Naive thymus-derived CD8-positive, alpha-beta T cell (primary cell): Measurements from ENCODE around the gene ANKAR. TPM values are rescaled to one million over a fixed set of nuclear protein-coding genes. Genes with fewer than 3 reads are reported as not detected.

Experiments
- ATAC-seq, 2 donors: fragments of 150-1000 bp; cut with Tn5 transposase in 1 of 2; sonication (Bioruptor Pico), chemical (Tn5 transposase) in 1 of 2; 1 replicate in 1 of 2; 2 replicates in 1 of 2; pipeline ENCODE4 v1.10.0; 2021; ENCODE audit warnings: mild to moderate bottlenecking in 2 of 2, moderate library complexity in 2 of 2
- POLR2A ChIA-PET: fragments of 350-600 bp; sonication (Branson Sonifier 250); formaldehyde crosslinking; loops from one replicate; lab custom pipeline; 2021; ENCODE audit warnings: antibody characterized with exemption; lab: Charles Lee
- DNase-seq, 10 donors: peaks; one replicate each; pipeline versions ENCODE4 v3.0.0 to v3.0.0-alpha.2; 2020 to 2022
- H3K27ac Mint-ChIP-seq, 10 donors: one replicate each; pipeline ENCODE4 v1.8.0; 2020 to 2022; ENCODE audit warnings: mild to moderate bottlenecking in 10 of 10, mixed read lengths in 10 of 10, moderate library complexity in 4 of 10, inconsistent platforms in 1 of 10
- H3K27me3 Mint-ChIP-seq, 5 donors: one replicate each; pipeline ENCODE4 v1.8.0; 2021 to 2022; ENCODE audit warnings: mixed read lengths in 5 of 5
- H3K36me3 Mint-ChIP-seq, 3 donors: one replicate each; pipeline ENCODE4 v1.8.0; 2020 to 2022; ENCODE audit warnings: mixed read lengths in 3 of 3, mild to moderate bottlenecking in 2 of 3, inconsistent platforms in 1 of 3
- H3K4me1 Mint-ChIP-seq, 4 donors: one replicate each; pipeline ENCODE4 v1.8.0; 2021 to 2022; ENCODE audit warnings: mixed read lengths in 4 of 4
- H3K4me3 Mint-ChIP-seq, 10 donors: one replicate each; pipeline ENCODE4 v1.8.0; 2020 to 2022; ENCODE audit warnings: mild to moderate bottlenecking in 10 of 10, mixed read lengths in 10 of 10, moderate library complexity in 6 of 10, inconsistent platforms in 1 of 10
- H3K9me3 Mint-ChIP-seq, 9 donors: one replicate each; pipeline ENCODE4 v1.8.0; 2020 to 2022; ENCODE audit warnings: mixed read lengths in 9 of 9, mild to moderate bottlenecking in 3 of 9, inconsistent platforms in 1 of 9, moderate library complexity in 1 of 9
- polyA plus RNA-seq, 3 donors: library from polyadenylated mRNA; unstranded; fragments of 300-500 nt; fragmentation: Illumina TruSeq; gene quantifications; one replicate each; pipeline ENCODE4 v1.2.3, GENCODE V29; 2021
- total RNA-seq, 8 experiments: library from RNA in 2 of 8; stranded (reverse) in 2 of 8; gene quantifications; one replicate each; pipeline ENCODE4 v1.2.3 and lab custom pipeline; 2021 to 2026

ANKAR gene, protein sequence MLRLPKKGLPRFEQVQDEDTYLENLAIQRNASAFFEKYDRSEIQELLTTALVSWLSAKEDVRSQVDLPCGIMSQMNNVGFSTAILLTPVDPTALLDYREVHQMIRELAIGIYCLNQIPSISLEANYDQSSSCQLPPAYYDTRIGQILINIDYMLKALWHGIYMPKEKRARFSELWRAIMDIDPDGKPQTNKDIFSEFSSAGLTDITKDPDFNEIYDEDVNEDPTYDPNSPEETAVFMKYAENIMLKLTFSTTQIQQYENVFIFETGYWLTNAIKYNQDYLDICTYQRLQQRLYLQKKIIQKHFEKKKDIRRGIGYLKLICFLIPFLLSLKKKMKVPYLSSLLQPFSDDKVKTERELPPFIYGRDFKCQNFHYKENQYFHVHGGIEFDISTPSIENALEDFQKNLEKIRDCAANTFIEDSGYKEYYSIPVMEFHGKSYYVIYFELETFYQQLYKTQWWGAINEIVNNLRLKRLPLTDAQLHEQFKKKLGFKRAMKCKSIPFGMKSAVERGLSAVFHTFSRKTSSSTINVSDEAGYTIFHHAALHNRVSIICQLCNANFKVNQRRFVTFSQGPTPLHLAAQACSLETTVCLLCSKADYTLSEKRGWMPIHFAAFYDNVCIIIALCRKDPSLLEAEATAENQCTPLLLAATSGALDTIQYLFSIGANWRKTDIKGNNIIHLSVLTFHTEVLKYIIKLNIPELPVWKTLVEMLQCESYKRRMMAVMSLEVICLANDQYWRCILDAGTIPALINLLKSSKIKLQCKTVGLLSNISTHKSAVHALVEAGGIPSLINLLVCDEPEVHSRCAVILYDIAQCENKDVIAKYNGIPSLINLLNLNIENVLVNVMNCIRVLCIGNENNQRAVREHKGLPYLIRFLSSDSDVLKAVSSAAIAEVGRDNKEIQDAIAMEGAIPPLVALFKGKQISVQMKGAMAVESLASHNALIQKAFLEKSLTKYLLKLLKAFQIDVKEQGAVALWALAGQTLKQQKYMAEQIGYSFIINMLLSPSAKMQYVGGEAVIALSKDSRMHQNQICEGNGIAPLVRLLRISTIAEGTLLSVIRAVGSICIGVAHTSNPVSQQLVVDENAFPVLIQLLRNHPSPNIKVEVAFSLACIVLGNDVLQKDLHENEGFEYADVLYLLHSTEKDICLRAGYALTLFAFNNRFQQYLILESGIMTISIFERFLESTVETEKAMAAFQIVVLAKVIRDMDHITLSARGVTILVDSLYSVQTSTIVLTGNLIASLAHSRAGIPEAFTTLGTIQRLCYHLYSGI (N-terminal part only)
- 10 to 100 TPM; 13.0 to 17.4 TPM for total RNA-seq
- polyA plus RNA-seq: 1 to 10 TPM; 3.6 to 6.4 (median 5.0) TPM
- total RNA-seq (lab: John Stamatoyannopoulos, UW): 5.6 to 20.2 (median 11.6) reads per million in 6 experiments

- Mint-ChIP-seq H3K27me3 (no peaks in the 10 kb centered on the region), H3K4me1 (peaks cover 20 to 52% (median 35%) of the 10 kb centered on the region in 4 donors), H3K4me3 (peak within 1 kb of the TSS; percentile 87 to 97 (median 96)), H3K27ac (peak within 1 kb of the TSS; percentile 96 to 99 (median 98)), H3K9me3 (peaks cover 0 to 14% (median 8%) of the 10 kb centered on the region in 9 donors), H3K36me3 (peaks cover 16 to 35% (median 17%) of the 10 kb centered on the region in 3 donors)
- DNase-seq (peak; percentile 68 to 87 (median 82)), ATAC-seq (peak; percentile 93)
- POLR2A ChIA-PET: interaction anchor here (0.6 to 5.1 kb wide), 9 partner anchors 10 to 236 kb away, joined by 3 to 46 read pairs (median 6); partner anchors contain the start of genes ASNSD1, ORMDL1, OSGEPL1 and PMS1
These were observed at the start of gene ANKAR for GRCh38 chr2:189674374-189675112. Gene ANKAR, plus strand, starts transcription at chr2:189674670. Its CDS starts 1,821 bp downstream, at chr2:189676491.

- Mint-ChIP-seq H3K27ac (peak overlapping the region in 3 of 10 donors; percentile 42 to 74 (median 43)), H3K9me3 (no peaks in the 10 kb centered on the region), H3K4me1 (peaks cover 11 to 25% (median 15%) of the 10 kb centered on the region in 4 donors), H3K36me3 (no peaks in the 10 kb centered on the region), H3K4me3 (peak overlapping the region in 2 of 10 donors; percentile 10 to 24), H3K27me3 (no peaks in the 10 kb centered on the region)
- DNase-seq: no peak
- ATAC-seq: no peak
- POLR2A ChIA-PET: interaction anchor here (0.8 kb wide), 1 partner anchor 10 kb away, joined by 3 read pairs; no protein-coding TSS in a partner anchor
These were observed 48.8 kb upstream of the ANKAR start for GRCh38 chr2:189625636-189626035.

DNA sequence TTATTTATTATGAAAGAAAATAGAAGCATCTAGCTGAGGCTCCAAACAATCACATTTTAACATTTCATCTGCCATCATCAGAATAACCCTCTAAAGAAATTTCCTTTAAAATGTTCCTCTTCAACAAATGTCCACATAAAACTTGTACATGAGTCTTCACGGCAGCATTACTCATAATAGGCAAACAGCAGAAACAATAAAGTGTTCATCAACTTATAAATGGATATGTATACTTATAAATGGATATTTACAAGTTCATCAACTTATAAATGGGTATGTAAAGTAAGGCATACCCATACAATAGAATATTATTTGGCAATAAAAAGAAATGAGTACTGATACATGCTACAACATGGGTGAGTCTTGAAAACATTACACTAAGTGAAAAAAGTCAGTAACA lies 46.7 kb upstream of the ANKAR start:
- POLR2A ChIA-PET: no interaction called here
- DNase-seq: no peak
- no peak for ATAC-seq
- no peaks in the 10 kb centered on the region for H3K27me3 Mint-ChIP-seq
- no peak overlapping the region for H3K27ac Mint-ChIP-seq
- H3K4me1 Mint-ChIP-seq: peaks cover 11 to 25% (median 15%) of the 10 kb centered on the region in 4 donors
- no peaks in the 10 kb centered on the region for H3K36me3 Mint-ChIP-seq
- no peaks in the 10 kb centered on the region for H3K9me3 Mint-ChIP-seq
- H3K4me3 Mint-ChIP-seq: no peak overlapping the region

DNA sequence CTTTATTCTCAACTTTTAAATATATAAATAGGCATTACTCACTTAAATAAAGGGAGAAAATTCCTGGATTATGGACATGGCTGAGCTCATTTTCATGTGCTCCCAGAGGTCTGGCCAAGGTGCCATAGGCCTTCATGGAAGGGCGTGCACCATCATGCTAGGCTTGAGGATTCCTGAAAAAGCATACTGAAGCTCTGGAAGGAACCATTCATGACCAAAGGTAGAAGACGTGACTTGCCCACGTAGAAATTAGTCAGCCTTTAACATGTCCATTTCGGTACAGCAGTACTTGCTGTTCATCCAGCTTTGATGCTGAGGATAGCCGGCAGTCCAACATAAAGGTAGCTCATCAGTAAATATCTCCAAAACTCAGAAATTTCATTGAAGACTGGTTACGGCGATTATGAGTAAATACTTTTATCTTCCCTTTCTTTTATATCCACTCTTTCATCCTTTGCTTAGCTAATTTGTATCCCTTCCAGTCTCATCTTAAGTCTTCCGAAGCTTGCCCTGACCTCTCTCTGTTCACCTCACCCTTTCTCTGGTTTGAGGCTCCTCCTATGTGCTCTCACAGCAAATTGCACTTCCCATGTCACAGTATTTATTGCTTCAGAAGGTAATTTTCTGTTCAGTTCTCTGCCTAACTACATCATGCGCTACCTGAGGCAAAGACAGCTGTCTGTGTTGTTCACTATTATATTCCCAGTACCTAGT lies 45.5 kb upstream of the ANKAR start:
- Mint-ChIP-seq H3K9me3 (no peaks in the 10 kb centered on the region), H3K36me3 (no peaks in the 10 kb centered on the region), H3K27me3 (no peaks in the 10 kb centered on the region), H3K4me3 (no peak overlapping the region), H3K27ac (no peak overlapping the region), H3K4me1 (peaks cover 11 to 25% (median 15%) of the 10 kb centered on the region in 4 donors)
- POLR2A ChIA-PET: interaction anchor here (0.9 to 1.1 kb wide), 2 partner anchors 48 to 134 kb away, joined by 3 read pairs; partner anchors contain the start of genes OSGEPL1 and SLC40A1
- no peak for DNase-seq
- ATAC-seq: no peak

DNA sequence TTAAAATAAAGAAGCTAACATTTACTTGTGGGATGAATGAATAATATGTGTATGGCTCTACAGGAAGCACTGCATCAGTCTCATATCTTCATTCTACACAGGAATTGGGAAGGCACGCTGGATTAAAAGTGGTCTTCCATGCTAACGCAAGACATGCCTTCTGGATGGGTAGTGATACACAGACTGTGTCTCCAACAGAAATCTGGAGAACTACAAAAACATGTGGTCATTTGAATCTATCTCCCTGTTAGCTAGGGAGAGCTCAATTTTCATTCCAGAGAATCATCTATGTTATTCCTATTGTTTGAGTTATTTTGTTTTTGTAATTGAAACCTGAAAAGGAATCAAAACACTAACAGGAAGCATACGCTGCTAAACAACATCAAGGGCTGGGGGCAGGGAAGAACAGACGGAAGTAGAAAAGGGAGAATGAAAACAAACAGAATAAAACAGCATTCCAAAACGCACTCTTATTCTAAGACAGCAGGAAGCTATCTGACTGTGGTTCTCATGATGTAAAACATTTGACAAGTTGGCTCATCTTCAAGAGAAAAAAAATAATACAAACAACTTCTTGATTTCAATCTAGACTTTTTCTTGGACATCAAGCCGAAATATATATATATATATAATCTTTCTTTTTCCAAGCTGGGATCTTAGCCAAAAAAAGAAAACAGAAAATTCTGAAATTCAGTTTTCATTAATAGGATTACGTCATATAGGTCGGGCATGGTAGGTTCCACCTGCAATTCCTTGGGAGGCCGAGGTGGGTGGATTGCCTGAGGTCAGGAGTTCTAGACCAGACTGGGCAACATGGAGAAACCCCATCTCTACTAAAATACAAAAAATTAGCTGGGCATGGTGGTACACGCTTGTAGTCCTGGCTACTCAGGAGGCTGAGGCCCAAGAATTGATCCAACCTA lies 44.7 kb upstream of the ANKAR start:
- H3K9me3 Mint-ChIP-seq: no peaks in the 10 kb centered on the region
- no peak overlapping the region for H3K27ac Mint-ChIP-seq
- POLR2A ChIA-PET: interaction anchor here (0.9 to 1.1 kb wide), 2 partner anchors 49 to 133 kb away, joined by 3 read pairs; partner anchors contain the start of genes OSGEPL1 and SLC40A1
- H3K27me3 Mint-ChIP-seq: no peaks in the 10 kb centered on the region
- H3K4me3 Mint-ChIP-seq: no peak overlapping the region
- no peaks in the 10 kb centered on the region for H3K36me3 Mint-ChIP-seq
- peaks cover 7 to 19% (median 15%) of the 10 kb centered on the region in 4 donors for H3K4me1 Mint-ChIP-seq
- ATAC-seq (no peak), DNase-seq (no peak)

- H3K9me3 Mint-ChIP-seq: no peaks in the 10 kb centered on the region
- DNase-seq (no peak), ATAC-seq (no peak)
- no peak overlapping the region for H3K27ac Mint-ChIP-seq
- no peak overlapping the region for H3K4me3 Mint-ChIP-seq
- no peaks in the 10 kb centered on the region for H3K27me3 Mint-ChIP-seq
- H3K36me3 Mint-ChIP-seq: no peaks in the 10 kb centered on the region
- H3K4me1 Mint-ChIP-seq: peaks cover 0 to 3% (median under 1%) of the 10 kb centered on the region in 4 donors
- POLR2A ChIA-PET: no interaction called here
These were observed 42.6 kb upstream of the ANKAR start for GRCh38 chr2:189631849-189632248.

DNA sequence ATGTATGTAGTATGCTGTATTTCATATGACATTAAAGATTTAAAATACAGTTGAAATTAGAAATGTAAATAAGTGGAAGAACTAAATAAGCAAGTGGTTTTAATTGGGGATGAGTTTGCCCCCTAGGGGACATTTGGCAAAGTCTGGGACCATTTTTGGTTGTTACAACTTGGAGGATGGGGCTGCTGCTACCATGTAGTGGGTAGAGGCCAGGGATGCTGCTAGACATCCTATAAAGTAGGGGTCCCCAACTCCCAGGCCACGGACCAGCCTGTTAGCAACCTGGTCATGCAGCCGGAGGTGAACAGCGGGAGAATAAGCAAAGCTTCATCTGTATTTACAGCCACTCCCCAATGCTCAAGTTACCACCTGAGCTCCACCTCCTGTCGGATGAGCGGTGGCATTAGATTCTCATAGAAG lies 41.1 kb upstream of the ANKAR start:
- Mint-ChIP-seq H3K9me3 (no peaks in the 10 kb centered on the region), H3K27ac (no peak overlapping the region), H3K4me1 (peaks cover 0 to 3% (median 0%) of the 10 kb centered on the region in 4 donors), H3K27me3 (no peaks in the 10 kb centered on the region), H3K4me3 (no peak overlapping the region), H3K36me3 (no peaks in the 10 kb centered on the region)
- peak in 1 of 2 donors; percentile 35 for ATAC-seq
- peak in 3 of 10 donors; percentile 12 to 26 (median 18) for DNase-seq
- POLR2A ChIA-PET: interaction anchor here (0.6 to 1.2 kb wide), 2 partner anchors 53 to 1015 kb away, joined by 3 to 4 read pairs; partner anchors contain the start of gene SLC40A1

GRCh38 chr2:189635353-189635752 lies 39.1 kb upstream of the ANKAR start:
- POLR2A ChIA-PET: interaction anchor here (1.3 kb wide), 1 partner anchor 9 kb away, joined by 3 read pairs; no protein-coding TSS in a partner anchor
- no peak for DNase-seq
- no peak overlapping the region for H3K4me3 Mint-ChIP-seq
- no peaks in the 10 kb centered on the region for H3K4me1 Mint-ChIP-seq
- peak overlapping the region in 1 of 10 donors; percentile 45 for H3K27ac Mint-ChIP-seq
- ATAC-seq: no peak
- H3K9me3 Mint-ChIP-seq: no peaks in the 10 kb centered on the region
- no peaks in the 10 kb centered on the region for H3K36me3 Mint-ChIP-seq
- H3K27me3 Mint-ChIP-seq: no peaks in the 10 kb centered on the region

GRCh38 chr2:189638301-189639006 lies 36.0 kb upstream of the ANKAR start:
- peak overlapping the region in 1 of 10 donors; percentile 5 for H3K27ac Mint-ChIP-seq
- POLR2A ChIA-PET: no interaction called here

More at GRCh38 chr2:189638301-189639006, 36.0 kb upstream of the ANKAR start:
- Mint-ChIP-seq H3K4me1 (peaks cover 0 to 1% (median 0%) of the 10 kb centered on the region in 4 donors), H3K27me3 (no peaks in the 10 kb centered on the region), H3K4me3 (no peak overlapping the region), H3K9me3 (no peaks in the 10 kb centered on the region), H3K36me3 (no peaks in the 10 kb centered on the region)
- DNase-seq (no peak), ATAC-seq (no peak)
